B cell (primary cell): Measurements from ENCODE around the gene PDZD2.

Experiments
- CTCF ChIP-seq: fragments of 200-600 bp; IDR thresholded peaks from one replicate; pipeline ENCODE4 v1.8.0; 2022; ENCODE audit warnings: antibody characterized with exemption, mild to moderate bottlenecking
- EZH2 ChIP-seq: IDR thresholded peaks from 2 replicates; pipeline ENCODE4 v1.6.1; 2012; ENCODE audit warnings: borderline replicate concordance, low read depth, mild to moderate bottlenecking, moderate library complexity, low read length; ENCODE audit not compliant: insufficient read depth, poor library complexity, severe bottlenecking

DNA sequence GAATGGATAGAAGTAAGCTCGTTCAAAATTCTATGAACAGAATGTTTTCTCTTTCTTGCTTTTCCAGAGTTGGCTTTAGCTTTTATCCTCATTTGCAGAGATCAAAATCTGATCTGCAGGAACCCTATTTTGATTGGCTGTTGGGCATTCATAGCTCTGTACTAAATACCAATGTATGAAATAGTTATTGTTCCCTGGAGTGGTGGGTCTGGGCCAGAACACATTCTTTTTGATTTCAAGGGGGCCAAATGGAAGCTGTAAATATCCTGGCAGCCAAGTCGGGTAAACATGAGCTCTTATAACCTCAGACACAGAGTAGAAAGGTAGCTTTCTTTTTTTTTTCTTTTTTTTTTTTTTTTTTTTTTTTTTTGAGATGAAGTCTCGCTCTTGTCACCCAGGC is 241.5 kb downstream of the PDZD2 start:
- TF ChIP-seq CTCF (no peak), EZH2 (no peak)
